ENCODE measurements around the gene TLR8. TPM values are rescaled to one million over a fixed set of nuclear protein-coding genes. Genes with fewer than 3 reads are reported as not detected.
A peak's percentile ranks its signal among the peaks of the same experiment; 100 is the strongest.

The TLR8 gene
- total RNA-seq, 1 donor from 2014 or later, result not detected

DNA sequence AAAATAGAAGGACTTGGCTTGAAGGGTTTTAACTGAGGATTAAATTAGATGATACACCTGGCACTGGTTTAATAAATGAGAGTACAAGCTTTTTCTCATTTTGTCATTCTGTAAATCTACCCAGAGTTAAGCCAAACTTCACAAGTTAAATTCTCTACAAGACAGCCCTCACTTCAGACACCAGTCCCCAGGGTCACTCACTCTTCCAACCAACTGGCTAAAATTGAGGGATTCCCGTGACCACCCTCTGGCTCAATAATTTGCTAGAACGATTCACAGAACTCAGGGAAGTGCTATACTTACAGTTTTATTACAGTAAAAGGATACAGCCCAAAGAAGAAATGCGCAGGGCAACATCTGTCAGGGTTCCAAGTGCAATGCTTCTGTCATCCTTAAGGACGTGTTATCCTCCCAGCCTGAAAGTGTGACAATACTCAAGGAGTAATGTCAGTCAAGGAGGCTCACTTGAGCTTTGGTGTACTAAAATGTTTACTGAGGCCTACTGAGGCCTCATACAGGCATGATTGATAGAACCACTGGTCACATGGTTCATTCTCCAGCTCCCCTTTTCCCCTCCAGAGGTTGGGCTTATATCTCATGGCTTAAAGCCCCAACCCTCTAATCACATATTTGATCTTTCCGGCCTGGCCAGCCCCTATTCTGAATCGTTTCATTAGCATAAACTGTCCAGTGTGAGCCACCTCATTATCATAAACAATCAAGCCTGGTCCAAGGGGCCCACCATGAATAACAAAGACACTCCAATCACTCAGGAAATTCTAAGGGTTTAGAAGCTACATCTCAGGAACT lies 58.9 kb downstream of the TLR8 start:
- peak in 1 of 2 donors; percentile 35 for DNase-seq (ENCODE audit: low read depth in 2 of 2)

GRCh38 chrX:12966151-12966550 lies 59.7 kb downstream of the TLR8 start:
- no peak for DNase-seq (ENCODE audit: low read depth in 2 of 2)

- no peak for DNase-seq (ENCODE audit: low read depth in 2 of 2)
These were observed 61.5 kb downstream of the TLR8 start for GRCh38 chrX:12967711-12968465.

DNA sequence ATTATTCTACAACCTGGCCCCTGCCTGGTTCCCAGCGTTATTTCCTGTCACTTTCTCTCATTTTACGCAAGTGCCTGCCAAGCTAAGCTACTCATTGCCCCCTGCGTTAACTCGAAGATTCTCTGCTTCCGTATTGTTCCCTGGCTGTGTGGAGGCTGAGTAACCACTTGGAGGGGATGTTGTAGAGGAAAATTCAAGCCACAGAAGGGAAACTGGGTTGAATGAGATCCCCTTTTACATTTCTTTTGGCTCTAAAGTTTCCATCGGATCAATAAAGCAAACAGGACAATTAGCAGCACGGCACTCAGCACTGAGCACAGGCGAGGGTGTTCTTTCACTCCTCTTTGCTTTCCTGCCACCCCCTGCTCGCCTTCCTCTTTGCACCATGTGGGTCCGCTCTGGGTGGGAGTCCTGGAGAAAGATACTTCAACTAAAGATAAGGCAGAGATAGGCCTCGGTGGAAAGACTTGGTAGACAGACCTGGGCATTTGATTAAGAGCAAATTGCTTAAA lies 64.3 kb downstream of the TLR8 start:
- DNase-seq (ENCODE audit: low read depth in 2 of 2), result peak; percentile 65 to 83

DNA sequence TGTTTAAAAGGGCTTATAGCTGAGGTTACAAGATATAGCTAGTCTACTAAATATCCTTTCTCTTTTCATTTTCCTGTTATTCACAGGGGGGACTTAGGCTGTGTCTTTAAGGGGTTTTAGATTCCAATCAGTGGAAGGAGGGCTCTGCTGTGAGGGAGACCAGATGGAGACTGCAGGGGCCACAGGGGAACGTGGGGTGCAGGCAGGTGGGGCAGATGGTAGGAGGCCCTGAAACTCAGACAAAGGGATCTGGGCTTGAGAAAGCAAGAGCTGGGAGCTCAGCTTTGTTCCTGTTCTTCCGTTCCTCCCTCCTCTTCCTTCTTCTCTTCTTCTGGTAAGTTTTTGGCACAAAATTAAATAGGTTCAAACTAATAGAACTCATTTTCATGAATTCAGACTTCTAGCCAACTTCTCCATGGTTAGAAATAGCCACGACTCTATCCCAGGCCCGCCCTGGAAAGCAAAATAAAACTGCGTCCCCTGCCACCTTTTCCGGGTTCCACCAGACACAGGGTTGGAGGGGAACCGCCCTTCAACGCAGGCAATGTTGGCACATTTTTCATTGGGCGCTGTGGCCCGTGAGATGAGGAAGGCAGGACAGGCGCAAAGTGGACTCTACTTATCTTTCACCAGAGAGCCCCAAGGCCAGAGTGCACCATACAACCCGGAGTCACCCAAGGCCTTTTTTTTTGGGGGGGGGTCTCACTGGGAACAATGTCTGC lies 65.0 kb downstream of the TLR8 start:
- DNase-seq (ENCODE audit: low read depth in 2 of 2), result peak in 1 of 2 donors; percentile 48

GRCh38 chrX:12972243-12972642 lies 65.8 kb downstream of the TLR8 start:
- no peak for DNase-seq (ENCODE audit: low read depth in 2 of 2)

Other genes with a start within 250 kb of the TLR8 start
- 9.9 and 12.6 TPM in 2 replicates for gene PRPS2, start 115.2 kb upstream of the TLR8 start, total RNA-seq
- gene TLR7, start 39.5 kb upstream of the TLR8 start, total RNA-seq, result not detected in 2 replicates
- 18,253 and 26,169 TPM in 2 replicates for gene TMSB4X, start 68.5 kb downstream of the TLR8 start, total RNA-seq
- under 0.01 TPM in 1 of 2 replicates, not detected in the other for gene FAM9C, start 138.0 kb downstream of the TLR8 start, total RNA-seq

All from lung microvascular endothelial cell (primary cell).